ENCODE results near the gene TAMALIN. TPM values are rescaled to one million over a fixed set of nuclear protein-coding genes. Genes with fewer than 3 reads are reported as not detected.
A peak's percentile ranks its signal among the peaks of the same experiment; 100 is the strongest.

TAMALIN gene
- total RNA-seq, 2 experiments from 2014 or later, result 495 to 525 TPM

GRCh38 chr12:52049286-52049685 lies 42.5 kb downstream of the TAMALIN start:
- ChIA-PET CTCF (no interaction called here), POLR2A (interaction anchor here (1.0 kb wide), 1 partner anchor 16 kb away, joined by 5 read pairs; no protein-coding TSS in a partner anchor)
- intact Hi-C loops (cut with DNase I, micrococcal nuclease), result loop anchor here in 1 of 2 experiments (1.0 kb wide), 1 partner anchor 14 kb away; no protein-coding TSS in a partner anchor
- H3K27me3 ChIP-seq (ENCODE audit: control insufficient read depth in 1 of 2, insufficient read depth in 2 of 2, low read length in 2 of 2), result no peaks in the 10 kb centered on the region
- DNase-seq (no peak), ATAC-seq (ENCODE audit: poor library complexity) (no peak)
- H3K4me3 ChIP-seq (ENCODE audit: low read length), result no peak overlapping the region
- H3K9me3 Mint-ChIP-seq, result no peaks in the 10 kb centered on the region
- peaks cover 43% of the 10 kb centered on the region for H3K4me1 ChIP-seq (ENCODE audit: insufficient read depth, low read length)
- no peak for TF ChIP-seq CTCF (IDR thresholded peaks at IDR 0.05)
- peaks cover 41% of the 10 kb centered on the region for H3K4me1 Mint-ChIP-seq (ENCODE audit: low read depth)
- no peaks in the 10 kb centered on the region for H3K27me3 Mint-ChIP-seq
- H3K4me3 Mint-ChIP-seq, result peak overlapping the region; percentile 93
- no peak overlapping the region for H3K27ac ChIP-seq (ENCODE audit: low read depth in 1 of 2, low read length in 2 of 2)
- H3K27ac Mint-ChIP-seq, result peak overlapping the region; percentile 98
- peaks cover 5% of the 10 kb centered on the region for H3K36me3 Mint-ChIP-seq (ENCODE audit: low read depth)
- H3K9me3 ChIP-seq (ENCODE audit: control insufficient read depth in 1 of 2, insufficient read depth in 1 of 2, low read length in 2 of 2), result no peaks in the 10 kb centered on the region
- H3K36me3 ChIP-seq (ENCODE audit: insufficient read depth, low read length), result no peaks in the 10 kb centered on the region

GRCh38 chr12:52049688-52050087 lies 42.9 kb downstream of the TAMALIN start:
- POLR2A ChIA-PET, result no interaction called here

GRCh38 chr12:52050116-52050757 lies 43.5 kb downstream of the TAMALIN start:
- TF ChIP-seq CTCF (IDR thresholded peaks at IDR 0.05), result no peak
- peak overlapping the region; percentile 86 for H3K4me3 ChIP-seq (ENCODE audit: low read length)
- Mint-ChIP-seq H3K4me1 (ENCODE audit: low read depth) (peaks cover 41% of the 10 kb centered on the region), H3K4me3 (peak overlapping the region; percentile 93), H3K9me3 (no peaks in the 10 kb centered on the region), H3K36me3 (ENCODE audit: low read depth) (peaks cover 5% of the 10 kb centered on the region), H3K27ac (peak overlapping the region; percentile 98), H3K27me3 (no peaks in the 10 kb centered on the region)
- no peaks in the 10 kb centered on the region for H3K36me3 ChIP-seq (ENCODE audit: insufficient read depth, low read length)
- intact Hi-C loops (cut with DNase I, micrococcal nuclease), result loop anchor here in 1 of 2 experiments (2.0 kb wide), 1 partner anchor 13 kb away; no protein-coding TSS in a partner anchor
- H3K27ac ChIP-seq (ENCODE audit: low read depth in 1 of 2, low read length in 2 of 2), result peak overlapping the region; percentile 91 to 98
- DNase-seq, result peak in 3 of 14 experiments; percentile 42 to 78 (median 72)
- H3K4me1 ChIP-seq (ENCODE audit: insufficient read depth, low read length), result peaks cover 43% of the 10 kb centered on the region
- ChIA-PET POLR2A (interaction anchor here (0.9 to 2.5 kb wide), 8 partner anchors 9 to 44 kb away, joined by 5 to 47 read pairs (median 12); partner anchors contain the start of genes ATG101 and TAMALIN), CTCF (interaction anchor here (1.0 to 3.2 kb wide), 8 partner anchors 11 to 57 kb away, joined by 3 to 62 read pairs (median 7); partner anchors contain the start of gene ATG101)
- no peaks in the 10 kb centered on the region for H3K9me3 ChIP-seq (ENCODE audit: control insufficient read depth in 1 of 2, insufficient read depth in 1 of 2, low read length in 2 of 2)
- ATAC-seq (ENCODE audit: poor library complexity), result no peak
- H3K27me3 ChIP-seq (ENCODE audit: control insufficient read depth in 1 of 2, insufficient read depth in 2 of 2, low read length in 2 of 2), result no peaks in the 10 kb centered on the region

More at GRCh38 chr12:52049688-52050087, 42.9 kb downstream of the TAMALIN start:
- no peaks in the 10 kb centered on the region for H3K9me3 ChIP-seq (ENCODE audit: control insufficient read depth in 1 of 2, insufficient read depth in 1 of 2, low read length in 2 of 2)
- Mint-ChIP-seq H3K9me3 (no peaks in the 10 kb centered on the region), H3K4me3 (peak overlapping the region; percentile 93), H3K27ac (peak overlapping the region; percentile 98), H3K27me3 (no peaks in the 10 kb centered on the region), H3K36me3 (ENCODE audit: low read depth) (peaks cover 5% of the 10 kb centered on the region), H3K4me1 (ENCODE audit: low read depth) (peaks cover 41% of the 10 kb centered on the region)
- intact Hi-C loops (cut with DNase I, micrococcal nuclease), result loop anchor here (1.0 to 2.0 kb wide), 2 partner anchors 13 to 14 kb away; no protein-coding TSS in a partner anchor
- no peaks in the 10 kb centered on the region for H3K36me3 ChIP-seq (ENCODE audit: insufficient read depth, low read length)
- ATAC-seq (ENCODE audit: poor library complexity) (no peak), DNase-seq (no peak)
- H3K4me3 ChIP-seq (ENCODE audit: low read length), result no peak overlapping the region
- peaks cover 43% of the 10 kb centered on the region for H3K4me1 ChIP-seq (ENCODE audit: insufficient read depth, low read length)
- CTCF ChIA-PET, result interaction anchor here (3.2 kb wide), 1 partner anchor 24 kb away, joined by 62 read pairs; no protein-coding TSS in a partner anchor
- no peaks in the 10 kb centered on the region for H3K27me3 ChIP-seq (ENCODE audit: control insufficient read depth in 1 of 2, insufficient read depth in 2 of 2, low read length in 2 of 2)
- H3K27ac ChIP-seq (ENCODE audit: low read depth in 1 of 2, low read length in 2 of 2), result no peak overlapping the region
- TF ChIP-seq CTCF (IDR thresholded peaks at IDR 0.05), result no peak
